Measurements from ENCODE around the gene COL6A1.
"Not testable (repeated sequence)": the region's sequence is repeated elsewhere in the genome, so short reads cannot be mapped to it uniquely, and the experiment has no call there.

COL6A1 gene

GRCh38 chr21:45995686-45996179 lies 14.2 kb downstream of the COL6A1 start:
- DNase-seq (ENCODE audit: low spot score) = no peak

DNA sequence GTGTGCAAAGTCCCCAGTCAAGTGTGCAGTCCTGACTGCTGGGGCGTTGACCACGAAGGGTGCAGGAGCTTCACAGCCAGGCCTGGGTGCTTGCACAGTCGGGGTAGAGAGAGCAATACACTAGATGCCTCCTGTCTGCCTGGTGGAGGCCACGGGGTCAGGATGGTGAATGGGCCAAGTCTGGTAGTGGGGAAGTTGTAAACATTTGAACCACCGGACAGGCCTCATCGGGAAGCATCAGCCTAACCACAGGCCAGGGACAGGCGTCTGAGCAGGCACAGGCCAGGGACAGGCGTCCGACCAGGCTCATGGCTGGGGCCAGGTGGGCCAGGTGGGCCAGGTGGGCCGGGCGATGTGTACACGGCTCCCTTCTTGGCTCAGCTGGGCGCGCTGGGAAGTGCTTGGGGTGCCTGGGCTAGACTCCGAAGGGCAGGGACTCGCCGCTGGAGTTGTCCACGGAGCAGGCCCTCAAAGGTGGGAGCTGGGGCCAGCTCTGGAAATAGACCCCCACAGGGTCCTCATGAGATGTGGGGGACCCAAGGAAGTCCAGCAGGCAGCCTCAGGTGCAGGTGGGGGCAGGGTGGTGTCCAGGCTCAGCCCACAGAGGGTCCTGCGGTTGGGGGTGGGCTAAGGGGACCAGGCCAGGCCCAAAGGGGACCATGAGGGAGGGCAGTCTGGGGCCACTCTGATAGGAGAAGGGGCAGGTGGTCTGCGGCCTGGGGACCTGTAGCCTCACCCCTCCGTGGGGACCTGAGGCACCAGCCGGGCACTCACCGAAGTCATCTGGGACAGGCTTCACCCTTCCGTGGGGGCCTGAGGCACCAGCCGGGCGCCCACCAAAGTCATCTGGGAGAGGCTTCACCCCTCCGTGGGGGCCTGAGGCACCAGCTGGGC lies 15.0 kb downstream of the COL6A1 start:
- no peak for DNase-seq (ENCODE audit: low spot score)

GRCh38 chr21:45997205-45997494 lies 15.6 kb downstream of the COL6A1 start:
- DNase-seq (ENCODE audit: low spot score) = no peak

DNA sequence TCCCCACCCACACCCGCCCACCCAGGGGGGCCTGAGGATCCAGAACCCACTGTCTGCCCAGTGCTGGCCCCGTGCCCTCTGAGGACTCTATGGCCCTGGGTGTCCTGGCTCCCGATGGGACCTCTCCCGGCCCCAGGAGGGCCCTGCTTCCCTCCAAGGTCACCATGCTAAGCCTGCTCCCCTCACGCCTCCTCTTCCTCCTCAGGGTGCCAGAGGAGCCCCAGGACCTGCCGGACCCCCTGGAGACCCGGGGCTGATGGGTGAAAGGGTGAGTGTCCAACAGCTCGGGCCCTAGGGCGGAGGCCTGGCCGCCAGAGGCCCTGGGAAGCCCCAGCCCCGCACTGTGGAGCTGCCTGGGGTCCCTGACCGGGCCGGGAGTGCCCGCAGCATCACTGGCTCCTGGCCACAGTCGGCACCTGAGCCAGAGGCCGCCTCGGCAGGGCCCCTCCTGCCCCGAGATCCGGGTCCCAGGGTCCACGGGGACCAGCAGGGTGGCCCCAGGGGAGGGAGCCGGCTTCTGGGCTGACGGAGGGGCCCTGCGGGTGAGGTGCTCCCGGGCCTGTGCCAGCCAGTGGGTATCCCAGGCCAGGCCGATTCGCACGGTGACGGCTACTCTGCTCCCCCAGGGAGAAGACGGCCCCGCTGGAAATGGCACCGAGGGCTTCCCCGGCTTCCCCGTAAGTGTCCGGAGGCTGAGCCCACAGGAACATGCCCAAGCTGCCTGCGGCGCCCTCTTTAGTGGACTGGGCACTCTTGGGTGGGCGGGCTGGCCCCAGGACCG lies 16.1 kb downstream of the COL6A1 start:
- DNase-seq (ENCODE audit: low spot score) = no peak

DNA sequence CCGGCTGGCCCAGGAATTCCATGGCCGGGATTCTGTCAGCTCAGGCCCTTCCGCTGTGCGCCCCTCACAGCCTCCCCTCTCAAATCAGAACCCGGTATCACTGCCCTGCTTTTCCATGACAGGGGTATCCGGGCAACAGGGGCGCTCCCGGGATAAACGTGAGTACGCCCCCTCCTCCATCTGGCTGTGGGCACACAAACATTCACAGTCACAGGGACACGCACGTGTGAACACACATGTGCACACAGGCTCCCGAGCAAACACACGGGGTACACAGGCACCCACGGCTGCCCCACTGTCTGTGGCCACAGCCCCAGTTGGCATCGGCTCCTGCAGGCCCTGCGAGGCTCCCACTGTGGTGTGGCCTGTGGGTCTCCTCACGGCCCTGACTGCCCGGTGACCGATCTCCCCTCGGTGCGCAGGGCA lies 16.7 kb downstream of the COL6A1 start:
- no peak for DNase-seq (ENCODE audit: low spot score)

DNA sequence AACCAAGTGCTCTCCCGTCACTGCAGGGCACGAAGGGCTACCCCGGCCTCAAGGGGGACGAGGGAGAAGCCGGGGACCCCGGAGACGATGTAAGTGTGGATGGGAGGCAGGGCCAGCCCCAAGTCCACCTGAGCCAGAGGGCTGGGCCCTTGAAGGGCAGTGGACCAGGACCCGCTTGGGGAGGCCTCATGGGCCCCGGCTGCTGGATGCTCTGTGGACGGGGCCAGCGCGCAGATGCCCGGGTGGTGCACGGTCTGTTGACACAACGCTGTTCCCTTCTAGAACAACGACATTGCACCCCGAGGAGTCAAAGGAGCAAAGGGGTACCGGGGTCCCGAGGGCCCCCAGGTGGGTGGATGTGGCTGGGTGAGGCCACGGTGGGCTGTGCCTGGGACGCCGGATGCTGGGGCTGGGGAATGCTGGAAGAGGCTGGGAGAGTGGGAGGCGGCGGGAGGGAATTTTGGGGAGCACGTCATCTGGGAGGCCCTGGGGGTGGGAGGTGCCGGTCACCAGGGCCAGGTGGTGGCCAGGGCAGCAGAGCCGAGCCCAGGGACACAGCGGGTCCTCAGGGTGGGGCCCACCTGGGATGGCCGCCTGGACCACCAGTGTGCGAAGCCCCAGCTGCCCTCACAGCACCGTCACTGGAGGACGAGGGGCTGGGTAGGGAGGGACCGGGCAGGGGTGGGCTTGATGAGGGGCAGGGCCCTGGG lies 17.5 kb downstream of the COL6A1 start:
- DNase-seq (ENCODE audit: low spot score) = no peak

- DNase-seq (ENCODE audit: low spot score) = no peak
These were observed 18.1 kb downstream of the COL6A1 start for GRCh38 chr21:45999581-46000181.

DNA sequence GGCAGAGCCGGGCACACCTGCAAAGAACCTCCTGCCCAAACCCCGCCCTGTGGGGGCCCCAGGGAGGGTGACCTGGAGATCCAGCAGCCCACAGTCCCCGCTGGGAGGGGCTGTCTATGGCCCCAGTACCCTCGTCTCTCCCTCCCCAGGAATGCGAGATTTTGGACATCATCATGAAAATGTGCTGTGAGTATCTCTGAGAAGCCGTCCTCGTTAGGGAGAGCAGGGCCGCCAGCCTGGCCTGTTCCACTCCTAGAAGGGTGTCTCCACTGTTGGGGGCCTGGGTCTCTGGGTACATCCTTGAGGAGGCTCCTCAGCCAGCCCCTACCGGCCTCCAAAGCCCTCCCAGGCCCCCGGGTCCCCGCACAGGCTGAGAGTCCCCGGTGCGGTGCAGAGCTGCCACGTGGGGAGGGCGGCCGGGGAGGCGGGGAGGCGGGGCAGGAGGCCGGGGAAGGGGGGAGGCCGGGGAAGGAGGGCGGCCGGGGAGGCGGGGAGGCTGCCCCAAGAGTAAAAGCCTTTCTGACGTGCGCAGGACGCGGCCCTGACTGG lies 18.7 kb downstream of the COL6A1 start:
- no peak for DNase-seq (ENCODE audit: low spot score)

DNA sequence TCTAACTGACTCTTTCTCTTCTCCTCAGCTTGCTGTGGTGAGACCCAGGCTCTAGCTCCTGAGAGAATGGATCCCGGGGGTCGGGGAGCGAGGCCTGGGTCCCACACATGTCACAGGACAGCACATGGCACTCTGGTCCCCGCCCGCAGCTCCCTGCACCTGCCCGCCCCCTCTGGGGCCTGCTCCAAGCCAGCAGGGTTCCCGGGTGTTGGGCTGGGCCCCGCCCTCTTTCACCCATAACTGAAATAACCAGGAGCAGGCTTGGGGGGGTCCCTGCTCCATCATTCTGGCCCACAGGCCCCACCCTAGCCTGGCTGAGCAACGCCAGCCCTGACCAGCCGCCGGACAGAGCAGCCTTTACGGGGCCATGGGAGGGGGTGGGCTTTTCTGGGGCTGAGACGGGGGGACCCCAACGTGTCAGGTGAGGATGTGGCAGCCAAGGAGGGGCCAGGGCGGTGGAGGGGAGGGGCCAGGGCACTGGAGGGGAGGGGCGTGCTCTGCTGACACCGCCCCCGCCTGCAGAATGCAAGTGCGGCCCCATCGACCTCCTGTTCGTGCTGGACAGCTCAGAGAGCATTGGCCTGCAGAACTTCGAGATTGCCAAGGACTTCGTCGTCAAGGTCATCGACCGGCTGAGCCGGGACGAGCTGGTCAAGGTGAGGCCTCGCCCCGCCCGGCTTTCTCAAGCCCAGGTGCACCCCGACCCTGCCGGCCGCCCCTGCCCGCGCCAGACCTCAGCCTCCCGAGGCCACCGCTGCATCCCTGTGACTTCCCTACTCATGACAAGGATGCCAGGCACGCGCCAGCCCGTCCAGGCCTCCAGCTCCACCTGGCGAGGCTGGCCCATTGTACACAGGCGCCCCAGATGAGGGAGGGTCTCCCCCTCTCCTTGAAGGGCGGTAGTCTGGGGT lies 19.4 kb downstream of the COL6A1 start:
- no peak for DNase-seq (ENCODE audit: low spot score)

DNA sequence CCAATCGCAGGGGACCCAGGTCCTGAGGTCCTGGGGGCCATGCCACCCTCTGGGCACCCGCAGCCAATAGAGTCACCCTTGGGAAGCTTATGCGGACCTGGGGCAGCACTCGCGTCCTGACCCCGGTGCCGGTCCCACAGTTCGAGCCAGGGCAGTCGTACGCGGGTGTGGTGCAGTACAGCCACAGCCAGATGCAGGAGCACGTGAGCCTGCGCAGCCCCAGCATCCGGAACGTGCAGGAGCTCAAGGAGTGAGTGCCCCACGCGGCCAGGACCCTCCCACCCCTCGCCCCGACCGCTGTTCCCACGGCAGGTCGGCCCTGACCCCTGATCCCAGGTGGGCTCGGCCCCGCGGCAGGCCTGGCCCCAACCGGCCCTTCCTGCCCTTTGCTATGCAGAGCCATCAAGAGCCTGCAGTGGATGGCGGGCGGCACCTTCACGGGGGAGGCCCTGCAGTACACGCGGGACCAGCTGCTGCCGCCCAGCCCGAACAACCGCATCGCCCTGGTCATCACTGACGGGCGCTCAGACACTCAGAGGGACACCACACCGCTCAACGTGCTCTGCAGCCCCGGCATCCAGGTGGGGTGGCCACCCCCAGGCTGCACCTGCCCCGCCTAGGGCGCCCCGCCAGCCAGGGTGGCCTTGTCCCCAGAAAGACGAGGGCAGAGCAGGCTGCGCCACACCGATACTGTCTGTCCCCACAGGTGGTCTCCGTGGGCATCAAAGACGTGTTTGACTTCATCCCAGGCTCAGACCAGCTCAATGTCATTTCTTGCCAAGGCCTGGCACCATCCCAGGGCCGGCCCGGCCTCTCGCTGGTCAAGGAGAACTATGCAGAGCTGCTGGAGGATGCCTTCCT lies 20.5 kb downstream of the COL6A1 start:
- DNase-seq (ENCODE audit: low spot score) = no peak

DNA sequence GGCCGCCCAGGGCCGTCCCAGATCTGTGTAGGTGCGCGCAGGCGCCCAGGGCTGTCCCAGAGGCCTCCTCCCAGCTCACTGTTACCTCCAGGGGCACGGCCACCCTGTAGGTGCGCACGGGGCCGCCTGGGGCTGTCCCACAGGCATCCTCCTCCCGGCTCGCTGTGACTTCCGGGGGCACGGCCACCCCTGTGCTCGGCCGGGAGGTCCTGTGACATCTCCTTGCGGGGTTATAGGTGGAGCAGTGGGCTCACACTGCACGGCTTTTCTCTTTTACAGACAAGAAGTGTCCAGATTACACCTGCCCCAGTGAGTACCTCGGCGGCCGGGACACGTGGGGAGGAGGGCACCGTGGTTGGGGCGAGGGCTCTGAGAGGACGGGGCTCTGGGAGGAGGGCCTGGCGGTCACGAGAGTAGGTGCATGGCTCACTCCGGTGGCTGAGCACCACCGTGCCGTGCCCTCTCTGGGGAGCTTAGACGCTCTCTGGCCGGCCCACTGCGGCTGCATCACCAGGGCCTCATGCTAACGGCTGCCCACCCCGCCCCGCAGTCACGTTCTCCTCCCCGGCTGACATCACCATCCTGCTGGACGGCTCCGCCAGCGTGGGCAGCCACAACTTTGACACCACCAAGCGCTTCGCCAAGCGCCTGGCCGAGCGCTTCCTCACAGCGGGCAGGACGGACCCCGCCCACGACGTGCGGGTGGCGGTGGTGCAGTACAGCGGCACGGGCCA lies 21.4 kb downstream of the COL6A1 start:
- DNase-seq (ENCODE audit: low spot score) = no peak

GRCh38 chr21:46003575-46004007 lies 22.0 kb downstream of the COL6A1 start:
- no peak for DNase-seq (ENCODE audit: low spot score)

DNA sequence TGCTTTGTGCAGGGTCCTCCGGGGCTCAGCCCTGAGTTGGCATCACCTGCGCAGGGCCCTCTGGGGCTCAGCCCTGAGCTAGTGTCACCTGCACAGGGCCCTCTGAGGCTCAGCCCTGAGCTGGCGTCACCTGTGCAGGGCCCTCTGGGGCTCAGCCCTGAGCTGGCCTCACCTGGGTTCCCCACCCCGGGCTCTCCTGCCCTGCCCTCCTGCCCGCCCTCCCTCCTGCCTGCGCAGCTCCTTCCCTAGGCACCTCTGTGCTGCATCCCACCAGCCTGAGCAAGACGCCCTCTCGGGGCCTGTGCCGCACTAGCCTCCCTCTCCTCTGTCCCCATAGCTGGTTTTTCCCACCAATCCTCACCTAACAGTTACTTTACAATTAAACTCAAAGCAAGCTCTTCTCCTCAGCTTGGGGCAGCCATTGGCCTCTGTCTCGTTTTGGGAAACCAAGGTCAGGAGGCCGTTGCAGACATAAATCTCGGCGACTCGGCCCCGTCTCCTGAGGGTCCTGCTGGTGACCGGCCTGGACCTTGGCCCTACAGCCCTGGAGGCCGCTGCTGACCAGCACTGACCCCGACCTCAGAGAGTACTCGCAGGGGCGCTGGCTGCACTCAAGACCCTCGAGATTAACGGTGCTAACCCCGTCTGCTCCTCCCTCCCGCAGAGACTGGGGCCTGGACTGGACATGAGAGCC lies 22.7 kb downstream of the COL6A1 start:
- DNase-seq (ENCODE audit: low spot score) = no peak

- no peak for DNase-seq (ENCODE audit: low spot score)
These were observed 23.5 kb downstream of the COL6A1 start for GRCh38 chr21:46005081-46005480.

- no peak for DNase-seq (ENCODE audit: low spot score)
These were observed 23.9 kb downstream of the COL6A1 start for GRCh38 chr21:46005481-46005881.

GRCh38 chr21:46005894-46006546 lies 24.4 kb downstream of the COL6A1 start:
- not testable (repeated sequence) for DNase-seq (ENCODE audit: low spot score)

GRCh38 chr21:46006547-46007491 lies 25.2 kb downstream of the COL6A1 start:
- no peak for DNase-seq (ENCODE audit: low spot score)
